ENCODE data around the gene NTRK2. TPM values are rescaled to one million over a fixed set of nuclear protein-coding genes. Genes with fewer than 3 reads are reported as not detected.

NTRK2 gene
- total RNA-seq, 1 experiment from 2014 or later: not detected

GRCh38 chr9:84671586-84672521 lies 2.3 kb downstream of the NTRK2 start:
- BruUV-seq (replicated peaks): no TSS peak
- Histone ChIP-seq H3K4me1 (ENCODE audit: control insufficient read depth in 1 of 2, insufficient read depth in 2 of 2, low read length in 2 of 2) (peaks cover 0 to 4% of the 10 kb centered on the region in 2 experiments; a peak in 1 of 4 replicates), H2AFZ (ENCODE audit: low read depth, low read length, poor library complexity, severe bottlenecking) (no peak overlapping the region), H3K79me2 (ENCODE audit: insufficient read depth, low read length) (no peaks in the 10 kb centered on the region), H3K27ac (ENCODE audit: low read depth, low read length) (no peak overlapping the region), H3K9me2 (ENCODE audit: insufficient read depth) (no peaks in the 10 kb centered on the region), H3K27me3 (ENCODE audit: insufficient read depth, low read length) (no peaks in the 10 kb centered on the region; the same call in 1 of the 2 replicates), H3K4me2 (ENCODE audit: low read length) (no peak overlapping the region), H4K20me1 (ENCODE audit: insufficient read depth) (no peaks in the 10 kb centered on the region), H3K9ac (ENCODE audit: low read length) (no peak overlapping the region), H3K9me3 (ENCODE audit: control insufficient read depth in 1 of 2, insufficient read depth in 1 of 2, low read depth in 1 of 2, low read length in 2 of 2) (no peaks in the 10 kb centered on the region), H3K36me3 (ENCODE audit: control insufficient read depth in 1 of 2, insufficient read depth in 2 of 2, low read length in 2 of 2) (no peaks in the 10 kb centered on the region), H3K4me3 (replicated peaks in 1 of 2; ENCODE audit: low read depth in 1 of 2, low read length in 2 of 2) (no peak overlapping the region)
- ChIA-PET CTCF (no interaction called here), POLR2A (no interaction called here), RAD21 (ENCODE audit: low non-redundant PET in 1 of 2, low total read pairs in 2 of 2, uncharacterized antibody in 2 of 2, unreplicated experiment in 2 of 2) (no interaction called here)
- DNase-seq (ENCODE audit: low read depth, low spot score) (no peak), ATAC-seq (no peak)
- TF ChIP-seq ELF1 (IDR thresholded peaks at IDR 0.05; ENCODE audit: borderline replicate concordance, low read depth) (no peak), CEBPB (IDR thresholded peaks at IDR 0.05; ENCODE audit: low read depth) (no peak), EGR1 (IDR thresholded peaks at IDR 0.05; ENCODE audit: low read depth) (no peak), SRF (IDR thresholded peaks at IDR 0.05; ENCODE audit: low read depth) (no peak), FOSL1 (IDR thresholded peaks at IDR 0.05; ENCODE audit: low read depth) (no peak), ZFX (IDR thresholded peaks at IDR 0.05) (no peak), RAD21 (IDR thresholded peaks at IDR 0.05; ENCODE audit: low read depth) (no peak), SP1 (IDR thresholded peaks at IDR 0.05; ENCODE audit: low read depth) (no peak), ZBTB33 (IDR thresholded peaks at IDR 0.05; ENCODE audit: extremely low read depth, insufficient replicate concordance, low read length) (no peak), ATF3 (IDR thresholded peaks at IDR 0.05) (no peak), POLR2A (IDR thresholded peaks at IDR 0.05; ENCODE audit: borderline replicate concordance, extremely low read depth, insufficient read depth, insufficient read length) (no peak), CTCF (IDR thresholded peaks at IDR 0.05 in 2 of 3, conservative IDR thresholded peaks at IDR 0.05 in 1 of 3; ENCODE audit: borderline replicate concordance in 1 of 3, insufficient read depth in 1 of 3, low read depth in 2 of 3, low read length in 2 of 3) (no peak)
- intact Hi-C loops (cut with micrococcal nuclease): no loop called here

All from HCT116 (cell line).